ENCODE results near the gene TTF1.

DNA sequence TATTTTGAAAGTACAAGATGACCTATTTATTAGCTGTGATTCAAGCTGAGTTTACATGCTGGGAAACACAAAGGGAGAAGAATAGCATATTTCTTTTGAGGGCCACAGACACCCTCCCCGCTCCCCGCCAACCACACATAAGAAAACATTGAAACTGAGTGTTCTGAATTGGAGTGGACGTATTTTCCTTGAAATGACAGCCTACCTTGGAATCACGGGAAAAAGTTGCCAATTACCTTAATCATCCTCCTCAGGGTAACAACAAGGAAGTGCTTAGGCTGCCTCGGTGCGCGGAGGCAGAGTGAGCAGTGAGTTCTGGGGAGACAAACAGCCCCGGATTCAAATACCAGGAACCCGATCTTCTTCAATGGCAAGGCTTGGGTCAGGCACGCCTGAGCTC, 34.8 kb upstream of the TTF1 start:
- TF ChIP-seq CBFB (CRISPR knock-in tag; IDR thresholded peaks at IDR 0.05; ENCODE audit: low read depth), result no peak
- TF ChIP-seq ZNF281 (CRISPR knock-in tag; IDR thresholded peaks at IDR 0.05), result no peak
- TF ChIP-seq, protein P1, sequence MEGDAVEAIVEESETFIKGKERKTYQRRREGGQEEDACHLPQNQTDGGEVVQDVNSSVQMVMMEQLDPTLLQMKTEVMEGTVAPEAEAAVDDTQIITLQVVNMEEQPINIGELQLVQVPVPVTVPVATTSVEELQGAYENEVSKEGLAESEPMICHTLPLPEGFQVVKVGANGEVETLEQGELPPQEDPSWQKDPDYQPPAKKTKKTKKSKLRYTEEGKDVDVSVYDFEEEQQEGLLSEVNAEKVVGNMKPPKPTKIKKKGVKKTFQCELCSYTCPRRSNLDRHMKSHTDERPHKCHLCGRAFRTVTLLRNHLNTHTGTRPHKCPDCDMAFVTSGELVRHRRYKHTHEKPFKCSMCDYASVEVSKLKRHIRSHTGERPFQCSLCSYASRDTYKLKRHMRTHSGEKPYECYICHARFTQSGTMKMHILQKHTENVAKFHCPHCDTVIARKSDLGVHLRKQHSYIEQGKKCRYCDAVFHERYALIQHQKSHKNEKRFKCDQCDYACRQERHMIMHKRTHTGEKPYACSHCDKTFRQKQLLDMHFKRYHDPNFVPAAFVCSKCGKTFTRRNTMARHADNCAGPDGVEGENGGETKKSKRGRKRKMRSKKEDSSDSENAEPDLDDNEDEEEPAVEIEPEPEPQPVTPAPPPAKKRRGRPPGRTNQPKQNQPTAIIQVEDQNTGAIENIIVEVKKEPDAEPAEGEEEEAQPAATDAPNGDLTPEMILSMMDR (IDR thresholded peaks at IDR 0.05), result no peak
- TF ChIP-seq, protein P2, sequence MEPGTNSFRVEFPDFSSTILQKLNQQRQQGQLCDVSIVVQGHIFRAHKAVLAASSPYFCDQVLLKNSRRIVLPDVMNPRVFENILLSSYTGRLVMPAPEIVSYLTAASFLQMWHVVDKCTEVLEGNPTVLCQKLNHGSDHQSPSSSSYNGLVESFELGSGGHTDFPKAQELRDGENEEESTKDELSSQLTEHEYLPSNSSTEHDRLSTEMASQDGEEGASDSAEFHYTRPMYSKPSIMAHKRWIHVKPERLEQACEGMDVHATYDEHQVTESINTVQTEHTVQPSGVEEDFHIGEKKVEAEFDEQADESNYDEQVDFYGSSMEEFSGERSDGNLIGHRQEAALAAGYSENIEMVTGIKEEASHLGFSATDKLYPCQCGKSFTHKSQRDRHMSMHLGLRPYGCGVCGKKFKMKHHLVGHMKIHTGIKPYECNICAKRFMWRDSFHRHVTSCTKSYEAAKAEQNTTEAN (CRISPR knock-in tag; IDR thresholded peaks at IDR 0.05), result no peak
- no peak for TF ChIP-seq ZNF423 (CRISPR knock-in tag; IDR thresholded peaks at IDR 0.05)

Measured in WTC11 (cell line).